NCI-H146 treated with DMSO at 0.1 percent for 48 hours (cell line): ENCODE measurements around the gene DLGAP1.
"Not testable (repeated sequence)": the region's sequence is repeated elsewhere in the genome, so short reads cannot be mapped to it uniquely, and the experiment has no call there.

Experiments
- DNase-seq: peaks from one replicate; lab custom pipeline; 2025; ENCODE audit not compliant: unreplicated experiment; lab: John Stamatoyannopoulos, UW

DLGAP1 gene

DNA sequence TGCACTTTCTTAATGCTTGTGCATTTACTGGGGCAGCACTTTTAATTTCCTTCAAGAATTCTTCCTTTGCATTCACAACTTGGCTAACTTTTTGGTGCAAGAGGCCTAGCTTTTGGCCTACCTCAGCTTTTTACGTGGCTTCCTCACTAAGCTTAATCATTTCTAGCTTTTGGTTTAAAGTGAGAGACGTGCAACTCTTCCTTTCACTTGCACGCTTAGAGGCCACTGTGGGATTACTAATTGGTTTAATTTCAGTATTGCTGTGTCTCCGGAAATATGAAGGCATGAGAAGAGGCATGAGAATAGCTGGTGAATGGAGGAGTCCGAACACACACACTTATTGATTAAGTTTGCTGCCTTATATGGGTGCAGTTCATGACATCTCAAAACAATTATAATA lies 354.1 kb downstream of the DLGAP1 start:
- no peak for DNase-seq

DNA sequence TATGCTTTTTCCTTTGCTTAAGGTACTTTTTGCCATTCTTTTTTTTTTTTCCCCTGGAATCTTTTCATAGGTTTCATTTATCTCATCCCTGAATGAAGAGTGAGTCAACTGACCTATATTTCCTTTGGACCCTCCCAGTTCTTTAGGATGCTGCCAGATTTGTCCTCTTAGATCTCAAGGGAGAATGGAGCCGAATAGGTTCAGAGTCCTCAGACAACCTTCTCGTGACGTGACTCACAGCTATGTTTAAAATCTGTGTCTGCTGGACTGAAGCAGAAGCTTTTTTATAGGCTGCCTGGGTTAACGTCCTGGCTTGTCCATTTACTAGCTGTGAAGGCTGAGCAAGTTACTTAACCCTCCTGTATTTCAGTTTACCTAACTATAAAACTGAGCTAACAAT lies 358.6 kb downstream of the DLGAP1 start:
- DNase-seq: no peak

DNA sequence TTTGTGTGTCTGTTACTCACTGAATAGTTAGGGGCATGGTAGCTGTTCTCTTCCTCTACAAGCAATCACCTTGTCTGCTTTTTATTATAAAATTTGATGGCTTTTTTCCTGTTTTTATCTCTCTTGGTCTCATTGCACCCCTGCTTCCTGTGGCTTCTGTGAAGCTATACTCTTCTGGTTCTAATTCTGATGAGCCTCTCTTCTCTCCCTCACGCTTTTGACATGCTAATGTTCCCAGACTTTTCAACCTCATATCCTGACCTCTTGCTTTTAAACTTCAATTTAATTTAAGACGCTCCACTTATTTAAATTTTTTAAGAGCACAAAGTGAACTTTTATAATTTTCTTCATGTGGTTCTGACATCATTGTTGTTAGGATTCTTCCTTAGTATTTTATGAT lies 361.4 kb downstream of the DLGAP1 start:
- DNase-seq: no peak

GRCh38 chr18:4084382-4084900 lies 370.7 kb downstream of the DLGAP1 start:
- DNase-seq: no peak

GRCh38 chr18:4078246-4078645 lies 376.9 kb downstream of the DLGAP1 start:
- DNase-seq: no peak

DNA sequence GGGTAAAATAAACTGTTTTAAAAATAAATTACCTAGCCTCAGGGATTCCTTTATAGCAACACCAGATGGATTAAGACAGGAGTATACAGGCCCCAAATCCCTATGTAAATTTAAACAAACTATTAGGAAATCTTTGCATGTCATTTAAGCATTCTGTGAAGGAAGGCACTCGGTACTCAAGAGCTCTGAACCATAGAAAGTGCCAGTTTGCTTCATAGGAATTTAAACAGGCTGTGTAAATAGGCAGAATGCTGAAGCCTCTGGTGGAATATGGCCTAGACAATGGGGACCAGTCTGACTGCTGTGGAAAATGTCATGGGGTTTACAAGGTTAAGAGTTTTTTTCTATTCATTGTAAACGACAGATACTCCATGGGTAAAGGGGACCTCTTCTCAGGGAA lies 377.4 kb downstream of the DLGAP1 start:
- DNase-seq: no peak

DNA sequence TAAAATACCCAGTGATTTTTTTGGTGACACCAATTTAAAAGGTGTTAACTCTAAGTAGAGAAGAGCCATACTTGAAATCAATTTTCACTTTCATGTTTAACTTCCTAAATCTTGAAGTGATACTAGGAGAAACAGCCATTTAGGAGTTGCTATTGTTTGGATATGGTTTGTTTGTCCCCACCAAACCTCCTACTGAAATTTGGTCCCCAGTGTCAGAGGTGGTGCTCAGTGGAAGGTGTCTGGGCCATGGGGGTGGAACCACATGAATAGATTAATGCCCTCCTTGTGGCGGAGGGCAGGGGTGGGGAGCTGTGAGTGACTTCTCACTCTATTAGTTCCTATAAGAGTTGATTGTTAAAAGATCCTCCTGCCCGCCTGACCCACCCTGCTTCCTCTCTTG lies 377.9 kb downstream of the DLGAP1 start:
- no peak for DNase-seq

DNA sequence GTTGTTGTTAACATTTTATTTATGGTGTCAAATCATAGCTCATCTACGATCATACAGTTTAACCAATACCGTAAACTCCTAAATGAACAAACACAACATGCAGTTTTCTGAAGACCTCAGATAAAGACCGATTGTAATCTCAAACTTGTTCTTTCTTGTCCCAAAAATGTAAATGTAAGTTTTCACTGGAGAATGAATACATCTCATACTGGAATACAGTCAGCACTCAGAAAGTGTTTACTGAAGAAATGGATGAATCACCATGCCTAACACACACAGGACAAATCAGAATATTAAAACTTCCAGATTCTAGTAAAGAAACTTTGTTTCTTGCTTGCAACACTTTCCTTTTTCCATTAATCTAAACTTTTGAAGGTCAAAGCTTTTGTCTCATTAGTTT lies 380.5 kb downstream of the DLGAP1 start:
- no peak for DNase-seq

- no peak for DNase-seq
These were observed 385.9 kb downstream of the DLGAP1 start for GRCh38 chr18:4069183-4069582.

- DNase-seq: peak; percentile 44
These were observed 386.5 kb downstream of the DLGAP1 start for GRCh38 chr18:4068552-4069158.

- DNase-seq: no peak
These were observed 391.6 kb downstream of the DLGAP1 start for GRCh38 chr18:4063545-4063944.

DNA sequence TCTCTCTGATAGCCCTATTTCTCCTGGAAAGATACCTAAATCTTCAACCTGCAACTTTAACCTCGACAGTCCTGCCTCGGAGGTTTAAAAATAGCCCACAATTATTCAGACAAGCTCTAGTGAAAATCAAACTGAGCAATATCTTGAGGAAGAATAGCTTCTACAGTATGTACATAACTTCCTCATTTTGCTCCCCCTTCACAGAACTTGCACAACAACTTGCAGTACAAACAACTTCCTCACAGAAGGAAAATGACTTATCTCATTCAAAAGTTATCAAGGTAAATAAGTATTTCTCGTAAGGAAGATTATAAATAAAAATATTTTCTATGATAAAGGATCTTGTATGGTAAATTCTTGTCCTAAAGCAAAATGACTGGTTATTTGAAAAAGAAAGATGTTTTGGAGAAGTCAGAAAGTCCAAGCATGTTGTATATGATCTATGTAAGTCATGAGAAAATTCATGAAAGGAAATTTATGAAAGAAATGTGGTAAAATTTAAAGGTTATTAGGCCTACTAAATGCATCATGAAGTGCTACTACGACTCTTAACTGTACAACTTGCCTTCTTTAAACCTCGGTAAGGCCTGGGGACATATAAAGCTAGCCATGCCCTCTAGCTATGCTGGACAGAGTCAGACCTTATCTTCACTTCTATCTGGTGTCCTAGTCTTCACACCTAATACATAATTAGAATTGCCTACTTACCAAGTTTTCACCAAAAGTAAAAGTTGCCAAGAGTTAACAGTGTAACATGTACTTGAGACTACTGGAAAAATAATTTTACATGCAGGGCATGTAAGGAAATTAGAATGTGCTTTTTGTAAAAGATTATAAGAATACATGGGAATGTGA lies 394.5 kb downstream of the DLGAP1 start:
- DNase-seq: no peak

DNA sequence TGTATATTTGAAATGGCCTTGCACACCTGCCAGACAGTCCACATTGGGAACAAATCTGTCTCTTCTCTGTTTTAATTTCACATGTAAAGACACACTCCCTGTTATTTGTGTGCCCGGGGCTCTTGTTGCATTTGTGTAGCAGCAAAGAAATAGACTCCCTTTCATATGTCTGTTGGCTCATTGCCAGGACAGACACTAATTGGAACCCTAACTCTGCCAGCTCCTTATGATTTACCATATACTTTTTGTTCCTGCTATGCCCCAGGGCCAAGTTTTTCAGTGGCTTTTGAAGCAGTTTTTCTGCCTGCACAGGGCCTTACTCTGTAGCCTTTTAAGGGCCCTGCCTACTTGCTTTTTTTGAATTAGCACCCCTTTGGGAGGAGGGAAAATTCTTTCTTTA lies 396.9 kb downstream of the DLGAP1 start:
- no peak for DNase-seq

GRCh38 chr18:4040391-4041092 lies 414.6 kb downstream of the DLGAP1 start:
- no peak for DNase-seq

DNA sequence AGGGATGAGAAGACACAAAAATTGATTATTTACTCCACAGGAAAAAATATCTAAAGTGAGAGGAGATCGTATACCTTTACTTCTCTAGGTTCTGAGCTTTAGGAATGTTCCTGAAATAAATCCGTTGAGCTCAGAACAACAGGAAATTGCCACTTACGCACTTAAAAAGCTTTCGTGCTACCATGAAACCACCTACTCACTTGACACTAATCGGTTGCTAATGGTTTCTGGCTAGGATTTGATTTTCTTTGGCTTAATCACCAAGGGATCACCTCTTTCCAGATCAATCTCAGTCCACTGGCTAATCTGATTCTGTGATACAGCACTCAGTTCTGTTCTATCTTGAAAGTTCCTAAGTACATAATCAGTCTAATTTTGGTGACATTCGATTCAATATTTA lies 419.6 kb downstream of the DLGAP1 start:
- no peak for DNase-seq

- not testable (repeated sequence) for DNase-seq
These were observed 420.3 kb downstream of the DLGAP1 start for GRCh38 chr18:4034815-4035214.

DNA sequence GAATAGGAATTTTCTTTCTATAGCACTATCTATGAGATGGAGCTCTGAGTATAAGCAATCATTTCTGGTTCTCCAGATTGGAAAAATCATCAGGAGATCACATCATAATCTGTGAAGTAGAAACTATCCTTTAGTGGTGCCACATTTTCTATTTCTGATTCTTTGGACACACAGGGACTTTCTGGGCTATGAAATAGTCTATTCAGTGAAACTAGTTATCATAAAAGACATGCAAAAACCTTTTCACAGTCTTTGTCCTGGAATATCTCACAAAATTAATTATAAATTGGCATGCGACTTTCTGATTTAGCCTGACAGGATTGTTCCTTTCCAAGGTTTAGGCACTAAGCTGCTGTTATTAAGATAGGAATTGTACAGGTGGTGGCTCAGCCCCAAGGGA lies 428.6 kb downstream of the DLGAP1 start:
- no peak for DNase-seq

DNA sequence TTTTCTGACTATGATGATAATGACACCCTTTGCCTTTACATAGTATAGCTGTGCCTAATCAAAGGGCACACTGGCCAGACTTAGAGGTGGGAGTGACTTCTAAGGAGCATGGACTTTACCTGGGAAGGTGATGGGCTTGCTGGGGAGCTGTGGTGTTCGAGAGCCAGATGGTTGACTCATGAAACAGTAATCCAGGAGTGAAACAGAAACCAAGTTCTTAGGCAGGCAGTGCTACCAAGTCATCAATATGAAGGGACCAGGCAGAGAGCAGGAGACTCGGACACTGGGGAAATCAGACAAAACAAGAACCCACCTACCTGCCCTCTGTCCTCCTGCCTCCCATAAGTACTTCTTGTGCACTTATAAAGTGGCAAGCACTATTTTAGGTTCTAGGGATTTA lies 430.4 kb downstream of the DLGAP1 start:
- no peak for DNase-seq

GRCh38 chr18:4022749-4023148 lies 432.4 kb downstream of the DLGAP1 start:
- not testable (repeated sequence) for DNase-seq

DNA sequence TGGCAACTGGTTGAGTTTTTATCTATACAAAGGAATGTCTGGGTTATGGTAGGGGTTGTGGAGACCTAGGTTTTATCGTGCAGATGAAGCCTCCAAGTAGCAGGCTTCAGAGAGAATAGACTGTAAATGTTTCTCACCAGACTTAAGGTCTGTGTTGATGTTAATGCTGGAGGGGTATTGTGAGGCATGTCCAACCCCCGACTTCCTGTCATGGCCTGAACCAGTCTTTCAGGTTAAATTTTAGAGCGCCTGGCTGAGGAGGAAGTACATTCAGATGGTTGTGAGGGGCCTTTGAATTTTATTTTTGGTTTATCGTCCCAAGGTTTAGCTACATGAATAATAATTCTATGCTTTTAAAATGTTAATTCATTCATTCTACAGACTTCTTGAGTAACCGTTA lies 435.1 kb downstream of the DLGAP1 start:
- DNase-seq: no peak

DNA sequence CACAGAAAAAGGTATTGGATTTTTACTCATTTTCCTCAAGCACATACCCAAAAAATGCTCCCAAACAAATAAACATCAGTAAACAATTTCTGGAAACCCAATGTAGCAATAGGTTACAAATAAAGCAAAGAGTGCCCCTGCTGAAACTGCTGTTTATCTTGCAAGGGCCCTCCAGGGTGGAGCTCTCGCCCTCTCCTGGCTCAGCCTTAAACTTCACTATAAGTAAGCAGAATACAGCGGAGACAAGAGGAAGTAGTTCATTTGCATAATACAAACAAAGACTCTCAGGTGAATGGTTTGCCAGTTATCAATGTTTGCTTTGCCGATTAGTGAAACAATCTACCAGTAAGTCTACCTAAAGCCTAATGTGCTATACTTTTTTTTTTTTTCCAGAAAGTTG lies 437.6 kb downstream of the DLGAP1 start:
- no peak for DNase-seq
